A549 (cell line): ENCODE data around the gene ADI1.

Experiments
- CHD2 ChIP-seq: fragments of 150-350 bp; IDR thresholded peaks from 2 replicates; pipeline ENCODE4 v1.6.1; 2014; ENCODE audit warnings: low read length; ENCODE audit not compliant: partially characterized antibody
- CHD4 ChIP-seq: fragments of 200-600 bp; sonication (generic); IDR thresholded peaks from 2 replicates; pipeline ENCODE4 v1.6.1; 2016; ENCODE audit warnings: antibody characterized with exemption, mild to moderate bottlenecking, borderline replicate concordance
- EP300 ChIP-seq, 2 experiments: fragments of >200 bp; sonication (Bioruptor Twin); formaldehyde crosslinking; IDR thresholded peaks; 2 replicates in 1 of 2; 3 replicates in 1 of 2; pipeline ENCODE4 v1.6.1; 2016 to 2017
- HDAC2 ChIP-seq: fragments of 200-600 bp; sonication (generic); IDR thresholded peaks from 2 replicates; pipeline ENCODE4 v1.6.1; 2016
- HOXA7 ChIP-seq: fragments of 250-450 bp; sonication (Bioruptor Pico); IDR thresholded peaks from 2 replicates; pipeline ENCODE4 v1.5.0; 2020; ENCODE audit warnings: mild to moderate bottlenecking, moderate library complexity
- POLR2A ChIP-seq: IDR thresholded peaks from 2 replicates; pipeline ENCODE4 v1.6.1; 2012; ENCODE audit warnings: mild to moderate bottlenecking, low read length
- RCOR1 ChIP-seq: fragments of 150-350 bp; IDR thresholded peaks from 2 replicates; pipeline ENCODE4 v1.6.1; 2014; ENCODE audit warnings: antibody characterized with exemption, low read length, low read depth
- RFX5 ChIP-seq: fragments of 450-650 bp; IDR thresholded peaks from 2 replicates; pipeline ENCODE4 v1.7.1; 2014; ENCODE audit warnings: antibody characterized with exemption, mild to moderate bottlenecking, moderate library complexity
- TF ChIP-seq, protein P1 (sequence below): fragments of >200 bp; sonication (Bioruptor Twin); formaldehyde crosslinking; IDR thresholded peaks from 2 replicates; pipeline ENCODE4 v1.6.1; 2016
- TF ChIP-seq, protein P2 (sequence below): fragments of >200 bp; sonication (Bioruptor Twin); formaldehyde crosslinking; IDR thresholded peaks from 3 replicates; pipeline ENCODE4 v1.5.1; 2016
- TF ChIP-seq, protein P3 (sequence below): fragments of 150-350 bp; IDR thresholded peaks from 2 replicates; pipeline ENCODE4 v1.6.1; 2014; ENCODE audit warnings: low read depth, mild to moderate bottlenecking, low read length
- TF ChIP-seq, protein P4 (sequence below): fragments of >200 bp; sonication (Bioruptor Twin); formaldehyde crosslinking; IDR thresholded peaks from 3 replicates; pipeline ENCODE4 v1.6.1; 2016
- TF ChIP-seq, protein P5 (sequence below): IDR thresholded peaks from 2 replicates; pipeline ENCODE4 v1.6.1; 2012
- TF ChIP-seq, protein P6 (sequence below): fragments of 250-450 bp; sonication (Bioruptor Pico); IDR thresholded peaks from 2 replicates; pipeline ENCODE4 v1.5.0; 2021; ENCODE audit warnings: mild to moderate bottlenecking, moderate library complexity, borderline replicate concordance

DNA sequence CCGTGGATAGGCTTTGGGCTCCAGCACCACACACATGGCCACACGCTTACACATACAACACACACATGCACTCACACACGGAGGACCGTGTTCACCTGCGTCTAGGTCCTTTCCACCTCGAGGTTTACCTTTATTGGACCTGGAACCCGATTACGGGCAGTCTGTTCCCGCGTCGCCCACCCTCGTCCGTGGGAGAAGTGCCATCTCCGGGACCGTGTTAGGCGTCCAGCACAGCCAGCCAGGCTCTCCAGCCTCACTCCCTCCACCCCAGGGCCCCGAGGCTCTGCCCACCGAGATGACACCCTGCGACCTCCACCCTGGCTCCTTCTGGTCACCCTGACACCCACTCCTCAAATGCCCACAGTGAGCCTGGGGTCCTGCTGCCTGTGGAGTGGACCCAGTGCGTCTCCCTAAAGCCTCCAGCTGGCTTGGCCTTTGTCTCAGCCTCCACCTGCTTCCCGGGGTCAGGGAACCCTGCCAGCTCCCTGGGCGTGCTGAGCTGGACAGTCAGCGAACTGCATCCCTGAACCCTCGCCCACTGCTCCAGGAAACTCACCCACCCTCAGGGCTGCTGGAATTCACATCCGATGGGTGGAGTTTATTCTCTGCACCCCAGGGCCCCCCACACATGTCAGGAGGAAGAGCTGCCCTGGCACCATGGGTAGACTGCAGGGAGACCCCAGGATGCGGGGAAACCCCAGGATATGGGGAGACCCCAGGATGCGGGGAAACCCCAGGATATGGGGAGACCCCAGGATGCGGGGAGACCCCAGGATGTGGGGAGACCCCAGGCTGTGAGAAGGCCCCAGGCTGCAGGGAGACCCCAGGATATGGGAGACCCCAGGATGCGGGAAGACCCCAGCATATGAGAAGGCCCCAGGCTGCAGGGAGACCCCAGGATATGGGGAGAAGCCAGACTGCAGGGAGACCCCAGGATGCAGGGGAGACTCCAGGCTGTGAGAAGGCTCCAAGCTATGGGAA is 33.0 kb downstream of the ADI1 start:
- TF ChIP-seq, protein P1, sequence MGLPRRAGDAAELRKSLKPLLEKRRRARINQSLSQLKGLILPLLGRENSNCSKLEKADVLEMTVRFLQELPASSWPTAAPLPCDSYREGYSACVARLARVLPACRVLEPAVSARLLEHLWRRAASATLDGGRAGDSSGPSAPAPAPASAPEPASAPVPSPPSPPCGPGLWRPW, result no peak
- TF ChIP-seq, protein P2, sequence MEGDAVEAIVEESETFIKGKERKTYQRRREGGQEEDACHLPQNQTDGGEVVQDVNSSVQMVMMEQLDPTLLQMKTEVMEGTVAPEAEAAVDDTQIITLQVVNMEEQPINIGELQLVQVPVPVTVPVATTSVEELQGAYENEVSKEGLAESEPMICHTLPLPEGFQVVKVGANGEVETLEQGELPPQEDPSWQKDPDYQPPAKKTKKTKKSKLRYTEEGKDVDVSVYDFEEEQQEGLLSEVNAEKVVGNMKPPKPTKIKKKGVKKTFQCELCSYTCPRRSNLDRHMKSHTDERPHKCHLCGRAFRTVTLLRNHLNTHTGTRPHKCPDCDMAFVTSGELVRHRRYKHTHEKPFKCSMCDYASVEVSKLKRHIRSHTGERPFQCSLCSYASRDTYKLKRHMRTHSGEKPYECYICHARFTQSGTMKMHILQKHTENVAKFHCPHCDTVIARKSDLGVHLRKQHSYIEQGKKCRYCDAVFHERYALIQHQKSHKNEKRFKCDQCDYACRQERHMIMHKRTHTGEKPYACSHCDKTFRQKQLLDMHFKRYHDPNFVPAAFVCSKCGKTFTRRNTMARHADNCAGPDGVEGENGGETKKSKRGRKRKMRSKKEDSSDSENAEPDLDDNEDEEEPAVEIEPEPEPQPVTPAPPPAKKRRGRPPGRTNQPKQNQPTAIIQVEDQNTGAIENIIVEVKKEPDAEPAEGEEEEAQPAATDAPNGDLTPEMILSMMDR, result no peak
- TF ChIP-seq, protein P3, sequence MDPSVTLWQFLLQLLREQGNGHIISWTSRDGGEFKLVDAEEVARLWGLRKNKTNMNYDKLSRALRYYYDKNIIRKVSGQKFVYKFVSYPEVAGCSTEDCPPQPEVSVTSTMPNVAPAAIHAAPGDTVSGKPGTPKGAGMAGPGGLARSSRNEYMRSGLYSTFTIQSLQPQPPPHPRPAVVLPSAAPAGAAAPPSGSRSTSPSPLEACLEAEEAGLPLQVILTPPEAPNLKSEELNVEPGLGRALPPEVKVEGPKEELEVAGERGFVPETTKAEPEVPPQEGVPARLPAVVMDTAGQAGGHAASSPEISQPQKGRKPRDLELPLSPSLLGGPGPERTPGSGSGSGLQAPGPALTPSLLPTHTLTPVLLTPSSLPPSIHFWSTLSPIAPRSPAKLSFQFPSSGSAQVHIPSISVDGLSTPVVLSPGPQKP, result no peak
- TF ChIP-seq, protein P4, sequence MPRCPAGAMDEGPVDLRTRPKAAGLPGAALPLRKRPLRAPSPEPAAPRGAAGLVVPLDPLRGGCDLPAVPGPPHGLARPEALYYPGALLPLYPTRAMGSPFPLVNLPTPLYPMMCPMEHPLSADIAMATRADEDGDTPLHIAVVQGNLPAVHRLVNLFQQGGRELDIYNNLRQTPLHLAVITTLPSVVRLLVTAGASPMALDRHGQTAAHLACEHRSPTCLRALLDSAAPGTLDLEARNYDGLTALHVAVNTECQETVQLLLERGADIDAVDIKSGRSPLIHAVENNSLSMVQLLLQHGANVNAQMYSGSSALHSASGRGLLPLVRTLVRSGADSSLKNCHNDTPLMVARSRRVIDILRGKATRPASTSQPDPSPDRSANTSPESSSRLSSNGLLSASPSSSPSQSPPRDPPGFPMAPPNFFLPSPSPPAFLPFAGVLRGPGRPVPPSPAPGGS, result no peak
- TF ChIP-seq HDAC2 (no peak), CHD2 (no peak), RFX5 (no peak), CHD4 (no peak), HOXA7 (CRISPR knock-in tag) (no peak), RCOR1 (no peak), POLR2A (no peak), EP300 (IDR thresholded peaks at IDR 0.05) (no peak)
- TF ChIP-seq, protein P5, sequence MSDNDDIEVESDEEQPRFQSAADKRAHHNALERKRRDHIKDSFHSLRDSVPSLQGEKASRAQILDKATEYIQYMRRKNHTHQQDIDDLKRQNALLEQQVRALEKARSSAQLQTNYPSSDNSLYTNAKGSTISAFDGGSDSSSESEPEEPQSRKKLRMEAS, result no peak
- TF ChIP-seq, protein P6, sequence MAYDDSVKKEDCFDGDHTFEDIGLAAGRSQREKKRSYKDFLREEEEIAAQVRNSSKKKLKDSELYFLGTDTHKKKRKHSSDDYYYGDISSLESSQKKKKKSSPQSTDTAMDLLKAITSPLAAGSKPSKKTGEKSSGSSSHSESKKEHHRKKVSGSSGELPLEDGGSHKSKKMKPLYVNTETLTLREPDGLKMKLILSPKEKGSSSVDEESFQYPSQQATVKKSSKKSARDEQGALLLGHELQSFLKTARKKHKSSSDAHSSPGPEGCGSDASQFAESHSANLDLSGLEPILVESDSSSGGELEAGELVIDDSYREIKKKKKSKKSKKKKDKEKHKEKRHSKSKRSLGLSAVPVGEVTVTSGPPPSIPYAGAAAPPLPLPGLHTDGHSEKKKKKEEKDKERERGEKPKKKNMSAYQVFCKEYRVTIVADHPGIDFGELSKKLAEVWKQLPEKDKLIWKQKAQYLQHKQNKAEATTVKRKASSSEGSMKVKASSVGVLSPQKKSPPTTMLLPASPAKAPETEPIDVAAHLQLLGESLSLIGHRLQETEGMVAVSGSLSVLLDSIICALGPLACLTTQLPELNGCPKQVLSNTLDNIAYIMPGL (CRISPR knock-in tag), result no peak
